Stimulated activated CD4-positive, alpha-beta T cell treated with anti-CD3 and anti-CD28 coated beads, Interleukin-4, amount 100 ng/mL, for 24 hours (primary cell): ENCODE data around the gene SNX18.

Source experiments
- DNase-seq: peaks from one replicate; pipeline ENCODE4 v3.0.0-alpha.2; 2020

Gene SNX18

GRCh38 chr5:54589786-54590185 is 72.2 kb downstream of the SNX18 start:
- DNase-seq, result no peak

DNA sequence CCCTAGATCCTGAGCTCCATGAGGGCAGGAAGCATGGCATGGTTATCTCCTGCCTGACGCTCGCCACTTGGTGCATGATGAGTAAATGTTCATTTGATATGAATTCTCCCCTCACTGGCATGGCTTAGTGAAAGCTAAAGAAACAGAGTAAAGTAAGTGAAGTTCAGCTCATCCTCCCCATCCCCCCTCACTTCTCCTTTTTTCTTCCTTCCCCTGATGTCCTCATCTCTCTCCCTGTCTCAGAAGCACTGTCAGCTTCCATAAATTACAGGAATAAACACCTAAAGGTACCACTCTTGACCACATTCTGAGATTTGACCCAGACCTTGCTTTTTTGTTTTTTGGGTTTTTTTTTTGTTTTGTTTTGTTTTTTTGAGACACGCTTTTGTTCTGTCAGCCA is 73.3 kb downstream of the SNX18 start:
- no peak for DNase-seq

DNA sequence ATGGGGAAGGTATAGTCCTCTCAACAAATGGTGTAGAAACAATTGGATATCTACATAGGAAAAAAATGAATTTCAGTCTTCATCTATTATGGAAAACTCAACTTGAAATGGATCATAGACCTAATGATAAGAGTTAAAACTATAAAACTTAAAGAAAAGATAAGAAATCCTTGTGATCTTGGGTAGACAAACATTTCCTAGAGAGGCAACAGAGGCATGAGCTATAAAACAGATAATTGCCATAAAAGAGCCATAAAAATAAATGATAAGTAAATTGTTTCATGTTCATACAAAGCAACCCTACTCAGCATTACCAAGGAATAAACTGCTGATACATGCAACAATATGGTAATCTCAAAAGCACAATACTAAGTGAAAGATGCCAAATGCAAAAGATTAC is 76.2 kb downstream of the SNX18 start:
- DNase-seq, result no peak

DNA sequence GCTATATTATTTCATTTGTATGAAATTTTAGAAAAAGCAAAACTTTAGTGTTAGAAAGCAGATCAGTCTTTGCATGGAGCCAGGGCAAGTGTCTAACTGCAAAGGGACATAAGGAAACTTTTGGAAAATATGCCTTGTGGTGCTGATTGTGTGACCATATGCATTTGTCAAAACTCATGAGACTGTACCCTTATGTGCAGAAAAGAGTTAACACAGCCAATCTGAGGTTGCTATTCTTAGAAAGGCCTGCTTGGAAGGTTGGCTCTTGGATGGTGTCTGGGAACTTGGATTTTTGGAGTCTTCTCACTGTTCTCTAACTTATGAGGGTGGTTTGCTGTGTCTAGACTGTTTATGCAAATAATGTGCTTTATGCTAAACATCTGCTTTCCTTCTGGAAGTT is 76.6 kb downstream of the SNX18 start:
- no peak for DNase-seq

DNA sequence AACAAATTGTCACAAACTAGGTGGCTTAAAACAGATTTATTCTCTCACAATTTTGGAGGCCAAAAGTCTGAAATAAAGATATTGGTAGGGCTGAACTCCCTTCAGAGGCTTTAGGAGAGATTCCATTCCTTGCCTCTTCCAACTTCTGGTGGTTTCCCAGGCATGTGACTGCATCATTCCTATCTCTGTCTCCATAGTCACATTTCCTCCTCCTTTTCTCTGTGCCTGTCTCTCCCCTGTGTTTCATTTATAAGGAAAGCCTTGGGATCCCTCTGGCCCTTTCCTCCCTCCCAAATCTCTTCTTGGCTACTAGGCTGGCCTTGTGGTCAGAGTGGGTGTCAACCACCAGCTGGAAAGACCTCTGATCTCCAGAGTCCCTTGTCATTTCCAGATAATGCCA is 78.2 kb downstream of the SNX18 start:
- no peak for DNase-seq
